BJ (cell line): ENCODE measurements around the gene KIF13A. TPM values are rescaled to one million over a fixed set of nuclear protein-coding genes. Genes with fewer than 3 reads are reported as not detected.

Experiments
- CTCF ChIA-PET: fragments of 350-600 bp; formaldehyde crosslinking; extraction: SDS; loops from one replicate; lab custom pipeline; 2021; ENCODE audit warnings: antibody characterized with exemption, inconsistent platforms; lab: Yijun Ruan, JAX
- POLR2A ChIA-PET: fragments of 300-600 bp; sonication (Branson Sonifier 250); formaldehyde crosslinking; extraction: SDS; loops from one replicate; lab custom pipeline; 2021; ENCODE audit warnings: antibody characterized with exemption; lab: Charles Lee
- DNase-seq: peaks from one replicate; pipeline ENCODE4 v3.0.0-alpha.2; 2011; ENCODE audit warnings: low read depth
- H3K27me3 ChIP-seq: 2 replicates; pipeline ENCODE4 v1.6.0; 2011; ENCODE audit warnings: low read length; ENCODE audit not compliant: control insufficient read depth, insufficient read depth
- H3K36me3 ChIP-seq: 2 replicates; pipeline ENCODE4 v1.5.1; 2011; ENCODE audit warnings: low read length; ENCODE audit not compliant: control insufficient read depth, insufficient read depth
- H3K4me3 ChIP-seq: 2 replicates; pipeline ENCODE4 v1.5.1; 2011; ENCODE audit warnings: low read depth, mild to moderate bottlenecking, control low read depth, low read length
- polyA plus RNA-seq: library from polyadenylated mRNA; depleted of rRNA; stranded (reverse); fragments of >200 nt; gene quantifications from 2 replicates; pipeline ENCODE4 v1.2.3, GENCODE V29; 2011
- TF ChIP-seq, protein P1 (sequence below): IDR thresholded peaks from 2 replicates; pipeline ENCODE4 v1.5.1; 2011; ENCODE audit warnings: low read depth, mild to moderate bottlenecking, control low read depth, inconsistent platforms, low read length, moderate library complexity; ENCODE audit not compliant: insufficient read depth

Gene KIF13A
- polyA plus RNA-seq, 1 experiment = 41.4 TPM

DNA sequence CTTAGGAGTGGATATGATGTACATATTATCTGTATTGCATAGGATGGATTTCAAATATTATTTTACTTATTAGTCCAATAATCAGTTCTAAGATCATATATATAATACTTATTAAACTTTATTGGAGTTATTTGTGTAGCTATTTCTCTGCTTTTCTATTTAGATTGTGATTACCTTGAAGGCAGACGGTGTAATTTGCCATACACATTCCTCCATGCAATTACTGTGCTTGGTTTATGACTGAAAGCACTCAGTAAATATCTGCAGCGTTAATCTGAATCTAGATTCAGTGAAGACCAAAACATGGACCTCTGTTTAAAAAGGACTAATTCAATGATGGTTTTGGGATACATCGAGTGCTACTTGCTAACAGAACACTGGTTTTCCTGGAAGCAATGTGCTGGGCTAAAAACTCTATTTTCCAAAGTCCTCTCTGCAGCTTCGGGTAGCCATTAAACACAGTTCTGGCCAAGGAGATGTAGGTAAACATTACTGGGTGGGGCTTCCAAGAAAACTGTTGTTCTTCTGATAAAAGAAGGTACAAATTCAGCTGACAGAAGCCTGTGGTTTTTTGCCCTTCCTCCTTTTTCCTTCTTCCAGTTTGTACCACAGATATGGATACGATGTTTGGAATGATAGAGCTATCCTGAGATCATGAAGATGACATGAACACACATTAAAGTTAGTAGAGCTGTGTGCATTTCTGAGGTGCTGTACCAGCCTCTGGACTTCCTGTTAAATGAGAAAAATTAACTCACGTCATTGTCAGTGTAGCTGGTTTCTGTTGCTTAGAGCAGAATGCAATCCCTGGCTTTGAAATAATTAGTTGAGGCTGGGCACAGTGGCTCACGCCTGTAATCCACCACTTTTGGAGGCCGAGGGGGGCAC, 144.3 kb downstream of the KIF13A start:
- CTCF ChIA-PET = interaction anchor here (1.7 kb wide), 1 partner anchor 28 kb away, joined by 5 read pairs; no protein-coding TSS in a partner anchor

DNA sequence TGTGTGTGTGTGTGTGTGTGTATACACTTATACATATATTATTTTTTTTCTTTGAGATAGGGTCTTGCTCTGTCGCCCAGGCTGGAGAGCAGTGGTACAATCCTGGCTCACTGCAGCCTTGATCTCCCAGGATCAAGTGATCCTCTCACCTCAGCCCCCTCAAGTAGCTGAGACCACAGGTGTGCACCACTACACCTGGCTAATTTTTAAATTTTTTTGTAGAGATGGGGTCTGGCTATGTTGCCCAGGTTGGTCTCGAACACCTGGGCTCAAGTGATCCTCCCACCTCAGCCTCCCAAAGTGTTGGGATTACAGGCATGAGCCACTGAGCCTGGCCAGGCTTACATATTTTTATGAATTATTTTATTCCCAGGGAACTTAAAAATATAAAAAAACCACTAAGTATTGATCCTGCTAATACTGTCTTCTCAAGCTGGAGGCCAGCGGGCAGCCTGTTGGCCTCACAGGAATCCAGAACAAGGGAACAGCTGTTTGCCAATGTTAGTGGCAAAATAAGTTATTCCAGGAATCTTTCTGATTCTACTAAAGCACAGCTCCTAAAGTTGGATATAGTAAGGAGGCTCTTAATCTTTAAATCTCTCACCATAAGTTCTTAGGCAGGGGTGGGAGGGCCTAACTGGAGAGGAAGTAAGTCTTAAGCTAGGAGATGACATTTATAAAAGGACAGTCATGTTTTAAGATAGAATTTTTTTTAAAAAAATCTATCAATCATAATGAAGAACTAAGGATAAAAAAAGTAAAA, 145.2 kb downstream of the KIF13A start:
- DNase-seq = no peak
- ChIA-PET POLR2A (no interaction called here), CTCF (interaction anchor here (0.7 to 1.7 kb wide), 2 partner anchors 27 to 258 kb away, joined by 3 to 5 read pairs; no protein-coding TSS in a partner anchor)
- no peak overlapping the region for H3K4me3 ChIP-seq
- H3K27me3 ChIP-seq = no peaks in the 10 kb centered on the region
- TF ChIP-seq, protein P1, sequence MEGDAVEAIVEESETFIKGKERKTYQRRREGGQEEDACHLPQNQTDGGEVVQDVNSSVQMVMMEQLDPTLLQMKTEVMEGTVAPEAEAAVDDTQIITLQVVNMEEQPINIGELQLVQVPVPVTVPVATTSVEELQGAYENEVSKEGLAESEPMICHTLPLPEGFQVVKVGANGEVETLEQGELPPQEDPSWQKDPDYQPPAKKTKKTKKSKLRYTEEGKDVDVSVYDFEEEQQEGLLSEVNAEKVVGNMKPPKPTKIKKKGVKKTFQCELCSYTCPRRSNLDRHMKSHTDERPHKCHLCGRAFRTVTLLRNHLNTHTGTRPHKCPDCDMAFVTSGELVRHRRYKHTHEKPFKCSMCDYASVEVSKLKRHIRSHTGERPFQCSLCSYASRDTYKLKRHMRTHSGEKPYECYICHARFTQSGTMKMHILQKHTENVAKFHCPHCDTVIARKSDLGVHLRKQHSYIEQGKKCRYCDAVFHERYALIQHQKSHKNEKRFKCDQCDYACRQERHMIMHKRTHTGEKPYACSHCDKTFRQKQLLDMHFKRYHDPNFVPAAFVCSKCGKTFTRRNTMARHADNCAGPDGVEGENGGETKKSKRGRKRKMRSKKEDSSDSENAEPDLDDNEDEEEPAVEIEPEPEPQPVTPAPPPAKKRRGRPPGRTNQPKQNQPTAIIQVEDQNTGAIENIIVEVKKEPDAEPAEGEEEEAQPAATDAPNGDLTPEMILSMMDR = no peak
- H3K36me3 ChIP-seq = peaks cover 7% of the 10 kb centered on the region

More for the DNA sequence above, 144.3 kb downstream of the KIF13A start:
- no peak for DNase-seq
- POLR2A ChIA-PET = no interaction called here
- TF ChIP-seq, protein P1 = no peak
- Histone ChIP-seq H3K4me3 (no peak overlapping the region), H3K27me3 (no peaks in the 10 kb centered on the region), H3K36me3 (peaks cover 7% of the 10 kb centered on the region)

DNA sequence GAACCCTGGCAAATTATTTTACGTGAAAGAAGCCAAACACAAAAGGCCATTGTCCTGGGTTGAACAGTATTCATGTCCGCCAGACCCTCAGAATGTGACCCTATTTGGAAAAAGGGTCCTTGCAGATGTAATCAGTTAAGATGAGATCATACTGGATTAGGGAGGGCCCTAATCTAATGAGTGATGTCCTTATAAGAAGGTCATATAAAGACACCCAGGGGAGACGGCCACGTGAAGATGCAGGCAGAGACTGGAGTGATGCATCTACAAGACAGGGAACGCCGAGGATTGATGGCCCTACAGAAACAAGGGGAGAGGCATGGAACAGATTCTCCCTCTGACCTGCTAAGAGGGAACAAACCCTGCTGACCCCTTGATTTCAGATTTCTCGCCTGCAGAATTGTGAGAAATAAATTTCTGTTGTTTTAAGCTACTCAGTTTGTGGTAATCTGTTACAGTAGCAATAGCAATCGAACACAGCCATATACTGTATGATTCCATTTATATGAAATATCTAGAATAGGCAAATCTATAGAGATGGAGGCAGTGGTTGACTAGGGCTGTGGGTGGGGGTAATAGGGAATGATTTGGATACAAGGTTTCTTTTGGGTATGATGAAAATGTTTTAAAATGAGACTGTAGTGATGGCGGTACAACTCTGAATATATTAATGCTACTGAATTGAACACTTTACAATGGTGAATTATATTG, 147.8 kb downstream of the KIF13A start:
- no peaks in the 10 kb centered on the region for H3K27me3 ChIP-seq
- POLR2A ChIA-PET = no interaction called here
- CTCF ChIA-PET = no interaction called here

DNA sequence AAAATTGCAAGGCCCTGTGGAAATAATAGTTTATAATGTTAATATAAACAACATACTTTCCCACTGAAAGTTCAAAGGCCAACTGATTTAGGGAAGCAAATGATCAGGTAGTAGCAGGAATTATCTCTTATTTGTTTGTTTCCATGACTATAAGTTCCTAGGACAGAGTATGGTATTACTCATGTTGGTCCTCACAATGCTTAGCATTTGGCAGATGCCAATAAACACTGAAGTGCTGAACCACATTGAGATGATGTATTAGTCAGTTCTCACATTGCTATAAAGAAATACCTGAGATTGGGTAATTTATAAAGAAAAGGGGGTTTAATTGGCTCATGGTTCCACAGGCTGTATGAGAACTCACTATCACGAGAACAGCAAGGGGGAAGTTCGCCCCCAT, 151.1 kb downstream of the KIF13A start:
- TF ChIP-seq, protein P1 = no peak
- no peak for DNase-seq
- ChIA-PET POLR2A (no interaction called here), CTCF (no interaction called here)
- H3K36me3 ChIP-seq = peaks cover 6% of the 10 kb centered on the region
- H3K4me3 ChIP-seq = no peak overlapping the region
- H3K27me3 ChIP-seq = no peaks in the 10 kb centered on the region

More for the DNA sequence above, 147.8 kb downstream of the KIF13A start:
- no peak for DNase-seq
- Histone ChIP-seq H3K4me3 (no peak overlapping the region), H3K36me3 (peaks cover 6% of the 10 kb centered on the region)
- TF ChIP-seq, protein P1 = no peak

DNA sequence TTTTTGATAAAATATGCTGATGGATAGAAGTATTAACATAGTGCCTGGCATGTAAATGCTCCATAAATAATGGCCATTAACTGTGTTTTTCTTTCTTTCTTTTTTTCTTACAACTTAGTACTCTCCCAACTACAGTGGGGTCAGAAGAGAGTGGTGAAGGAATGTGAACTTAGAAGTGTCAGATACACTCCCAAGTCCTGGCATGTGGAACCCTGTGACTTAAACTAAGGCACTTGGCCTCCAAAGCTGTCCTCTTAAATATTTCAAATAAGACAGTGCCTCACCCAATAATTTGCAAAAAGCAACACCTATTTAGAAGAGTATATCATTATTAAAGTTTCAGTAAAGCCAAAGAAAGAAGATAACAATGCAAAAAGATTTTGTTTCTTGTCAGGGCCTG, 151.7 kb downstream of the KIF13A start:
- POLR2A ChIA-PET = no interaction called here
- Histone ChIP-seq H3K27me3 (no peaks in the 10 kb centered on the region), H3K4me3 (no peak overlapping the region), H3K36me3 (peaks cover 6% of the 10 kb centered on the region)
- DNase-seq = no peak
- CTCF ChIA-PET = no interaction called here
- TF ChIP-seq, protein P1 = no peak
